SK-N-SH treated with all-trans-retinoic acid at 6 μM for 48 hours (cell line): ENCODE results near the gene PCDHGC3.

Experiments
- ESRRG ChIP-seq: fragments of 250-450 bp; sonication (Bioruptor Pico); IDR thresholded peaks from 2 replicates; pipeline ENCODE4 v1.6.1; 2021; ENCODE audit warnings: mild to moderate bottlenecking
- PATZ1 ChIP-seq: fragments of 250-450 bp; sonication (Bioruptor Pico); IDR thresholded peaks from 2 replicates; pipeline ENCODE4 v1.8.0; 2020; ENCODE audit warnings: mild to moderate bottlenecking, moderate library complexity, borderline replicate concordance

DNA sequence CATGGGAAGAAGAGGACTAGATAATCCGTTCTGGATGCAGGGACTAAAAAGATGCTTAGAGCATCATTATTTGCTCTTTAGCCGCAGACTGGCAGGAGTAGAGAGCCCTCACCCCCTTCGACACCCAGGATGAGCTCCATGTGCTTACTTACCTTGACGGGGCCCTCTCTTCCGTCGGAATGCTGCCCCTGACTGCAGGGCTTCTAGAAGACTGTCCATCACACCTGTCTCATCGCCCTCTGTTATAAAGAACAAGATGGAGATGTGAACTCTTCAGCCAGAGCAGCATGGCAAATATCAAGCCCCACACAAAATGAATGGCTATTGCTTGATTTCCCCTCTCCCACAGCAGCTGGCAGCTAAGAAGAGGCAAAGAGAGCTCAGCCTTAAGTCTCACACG is 48.2 kb downstream of the PCDHGC3 start:
- TF ChIP-seq ESRRG (CRISPR knock-in tag) (no peak), PATZ1 (no peak)
